Left ventricle myocardium inferior (tissue), 1 donor: ENCODE measurements around the gene TSPAN7. TPM values are rescaled to one million over a fixed set of nuclear protein-coding genes. Genes with fewer than 3 reads are reported as not detected.

Experiments used
- DNase-seq: peaks from one replicate; pipeline ENCODE4 v3.0.0-alpha.2; 2020
- H3K27ac ChIP-seq: fragments of 200-600 bp; replicated peaks from 2 replicates; pipeline ENCODE4 v1.8.0; 2021
- H3K27me3 ChIP-seq: fragments of 200-600 bp; 2 replicates; pipeline ENCODE4 v1.8.0; 2021; ENCODE audit warnings: low read depth
- H3K36me3 ChIP-seq: fragments of 200-600 bp; 2 replicates; pipeline ENCODE4 v1.8.0; 2021
- H3K4me1 ChIP-seq: fragments of 200-600 bp; 2 replicates; pipeline ENCODE4 v1.8.0; 2021
- H3K4me3 ChIP-seq: fragments of 200-600 bp; 2 replicates; pipeline ENCODE4 v1.8.0; 2021; ENCODE audit warnings: mild to moderate bottlenecking, moderate library complexity
- H3K9me3 ChIP-seq: fragments of 200-600 bp; replicated peaks from 2 replicates; pipeline ENCODE4 v1.8.0; 2021
- CTCF ChIP-seq: fragments of 200-600 bp; IDR thresholded peaks from 2 replicates; pipeline ENCODE4 v1.8.0; 2021; ENCODE audit warnings: antibody characterized with exemption, mild to moderate bottlenecking, borderline replicate concordance
- intact Hi-C: fragments of 100-400 bp; cut with micrococcal nuclease; formaldehyde crosslinking; loops from one replicate; pipeline ENCODE4 v1.11.0; 2022
- total RNA-seq: library from RNA; stranded (reverse); fragmentation: NEBNext Ultra II Directional; extraction: Animal tissue kit (Norgen Biotek cat#: 25700); gene quantifications from one replicate; pipeline ENCODE4 v1.2.1, GENCODE V29; 2021
- donor health status: DM: no; HTN: yes; CAD: no; lungs with severe emphysema.

Gene TSPAN7
- total RNA-seq, 1 donor from 2014 or later, result 14.8 TPM

- H3K4me1 ChIP-seq, result no peaks in the 10 kb centered on the region
- no peaks in the 10 kb centered on the region for H3K27me3 ChIP-seq
- no peaks in the 10 kb centered on the region for H3K9me3 ChIP-seq
- intact Hi-C loops, result no loop called here
- H3K27ac ChIP-seq, result no peak overlapping the region
- no peak for TF ChIP-seq CTCF
- no peak overlapping the region for H3K4me3 ChIP-seq
- H3K36me3 ChIP-seq, result no peaks in the 10 kb centered on the region
- no peak for DNase-seq
Measured at GRCh38 chrX:38692961-38693360, 131.6 kb downstream of the TSPAN7 start.

GRCh38 chrX:38694394-38694793 lies 133.1 kb downstream of the TSPAN7 start:
- Histone ChIP-seq H3K9me3 (no peaks in the 10 kb centered on the region), H3K27me3 (no peaks in the 10 kb centered on the region), H3K27ac (no peak overlapping the region), H3K36me3 (no peaks in the 10 kb centered on the region), H3K4me3 (no peak overlapping the region), H3K4me1 (no peaks in the 10 kb centered on the region)
- DNase-seq, result no peak
- TF ChIP-seq CTCF, result no peak
- intact Hi-C loops, result no loop called here

- Histone ChIP-seq H3K9me3 (no peaks in the 10 kb centered on the region), H3K27ac (no peak overlapping the region), H3K27me3 (no peaks in the 10 kb centered on the region), H3K4me3 (no peak overlapping the region), H3K4me1 (no peaks in the 10 kb centered on the region), H3K36me3 (no peaks in the 10 kb centered on the region)
- DNase-seq, result no peak
- intact Hi-C loops, result no loop called here
- no peak for TF ChIP-seq CTCF
Measured at GRCh38 chrX:38697461-38697860, 136.1 kb downstream of the TSPAN7 start.

GRCh38 chrX:38699121-38699520 lies 137.8 kb downstream of the TSPAN7 start:
- no peak for DNase-seq
- H3K36me3 ChIP-seq, result no peaks in the 10 kb centered on the region
- no peaks in the 10 kb centered on the region for H3K27me3 ChIP-seq
- intact Hi-C loops, result no loop called here
- no peaks in the 10 kb centered on the region for H3K9me3 ChIP-seq
- no peak overlapping the region for H3K27ac ChIP-seq
- no peak for TF ChIP-seq CTCF
- H3K4me3 ChIP-seq, result no peak overlapping the region
- no peaks in the 10 kb centered on the region for H3K4me1 ChIP-seq

- Histone ChIP-seq H3K36me3 (no peaks in the 10 kb centered on the region), H3K4me3 (no peak overlapping the region), H3K27me3 (no peaks in the 10 kb centered on the region), H3K9me3 (no peaks in the 10 kb centered on the region), H3K4me1 (no peaks in the 10 kb centered on the region), H3K27ac (no peak overlapping the region)
- intact Hi-C loops, result no loop called here
- DNase-seq, result no peak
- no peak for TF ChIP-seq CTCF
Measured at GRCh38 chrX:38699696-38700095, 138.4 kb downstream of the TSPAN7 start.

GRCh38 chrX:38701073-38701472 lies 139.7 kb downstream of the TSPAN7 start:
- no peak overlapping the region for H3K4me3 ChIP-seq
- no peaks in the 10 kb centered on the region for H3K27me3 ChIP-seq
- H3K36me3 ChIP-seq, result no peaks in the 10 kb centered on the region
- no peak for TF ChIP-seq CTCF
- H3K9me3 ChIP-seq, result no peaks in the 10 kb centered on the region
- intact Hi-C loops, result no loop called here
- no peak for DNase-seq
- H3K27ac ChIP-seq, result no peak overlapping the region
- no peaks in the 10 kb centered on the region for H3K4me1 ChIP-seq
